GM18861 (cell line): ENCODE data around the gene GSDME.
"Not testable (repeated sequence)": the region's sequence is repeated elsewhere in the genome, so short reads cannot be mapped to it uniquely, and the experiment has no call there.

ENCODE experiments used
- ATAC-seq: cut with Tn5 transposase; IDR thresholded peaks from one replicate; pipeline ENCODE4 v1.9.1; 2021; ENCODE audit not compliant: unreplicated experiment

The GSDME gene

DNA sequence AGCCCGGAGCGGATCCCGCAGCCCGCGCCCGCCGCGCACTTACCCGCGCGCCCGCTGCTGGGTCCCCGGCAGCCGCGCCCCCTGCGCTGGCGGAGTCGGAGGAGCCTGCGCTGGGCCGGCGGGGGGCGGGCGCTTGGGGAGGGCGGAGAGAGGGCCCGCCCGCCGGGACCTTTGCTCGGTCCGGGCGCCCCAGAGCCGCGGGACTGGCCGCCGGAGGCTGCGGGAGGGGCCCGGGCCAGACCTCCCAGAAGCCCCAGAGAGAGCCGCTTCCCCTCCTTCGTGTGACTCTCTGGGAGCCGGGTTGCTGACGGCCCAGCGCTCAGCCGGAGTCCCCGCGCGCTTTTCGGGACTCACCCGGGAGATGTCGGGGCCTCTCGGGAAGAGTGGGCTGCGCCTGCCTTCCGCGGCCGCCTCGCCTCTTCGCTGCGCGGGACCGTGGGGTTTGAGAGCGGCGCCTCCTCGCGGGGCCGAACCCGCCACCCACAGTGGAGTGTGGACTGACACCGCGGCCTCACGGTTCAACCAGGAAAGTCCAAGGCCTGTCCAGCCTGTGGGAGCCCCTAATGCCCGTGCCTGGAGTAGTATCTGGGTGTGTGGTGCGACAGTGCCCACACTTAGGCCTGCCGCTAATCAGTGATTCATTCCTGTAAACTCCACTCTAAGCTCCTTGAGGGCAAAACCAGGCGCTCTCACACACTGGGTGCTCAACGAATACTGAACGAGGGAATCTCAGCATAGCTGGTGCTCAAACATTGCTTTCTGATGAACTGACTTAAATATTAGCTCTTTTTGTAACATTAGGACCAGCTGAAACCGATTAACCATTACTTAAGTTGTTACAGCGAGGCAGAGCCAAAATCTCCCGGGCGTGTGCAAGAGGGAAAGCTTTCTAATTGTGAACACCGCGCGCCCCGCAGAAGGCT lies at the start of gene GSDME:
Gene GSDME (minus strand): TSS at position 112 of the 923 bp plus-strand sequence. CDS start 7,690 bp downstream, outside the sequence.
- ATAC-seq = peak; percentile 42

DNA sequence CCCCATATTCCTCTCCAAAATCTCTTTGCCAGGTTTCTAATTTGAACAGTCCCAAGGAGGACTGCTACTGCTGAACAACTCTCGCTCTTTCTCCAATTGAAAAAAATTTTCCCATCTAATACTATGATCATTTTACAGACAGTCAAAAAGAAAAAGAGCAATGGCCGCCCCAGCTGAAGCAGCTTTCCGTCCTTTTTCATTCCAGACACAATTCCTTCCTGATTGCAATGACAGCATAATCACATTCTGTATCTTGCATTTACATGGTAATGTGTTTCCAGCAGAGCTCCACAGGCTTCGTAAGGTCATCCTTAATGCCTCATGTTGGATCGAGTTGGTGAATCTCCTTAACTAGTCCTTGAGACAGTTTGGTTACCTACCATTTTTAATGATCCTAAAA lies 45.0 kb upstream of the GSDME start:
- no peak for ATAC-seq

DNA sequence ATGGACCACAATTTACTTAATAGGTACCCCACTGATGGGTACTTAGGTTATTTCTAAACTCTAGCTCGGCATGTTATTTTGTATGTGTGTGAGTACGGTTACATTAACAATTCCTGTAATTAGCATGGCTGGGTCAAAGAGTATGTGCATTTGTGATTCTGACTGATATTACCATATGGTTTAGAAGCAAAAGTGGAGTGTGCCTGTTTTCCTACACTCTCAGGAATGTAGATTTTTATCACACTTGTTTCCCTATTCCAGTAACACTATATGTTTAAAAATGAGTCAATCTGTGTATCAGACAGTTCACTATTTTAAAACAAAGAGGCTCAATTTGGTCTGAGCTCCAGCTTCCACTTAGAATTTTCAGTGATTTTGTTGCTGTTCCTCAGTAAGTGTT lies 44.6 kb upstream of the GSDME start:
- ATAC-seq = no peak

DNA sequence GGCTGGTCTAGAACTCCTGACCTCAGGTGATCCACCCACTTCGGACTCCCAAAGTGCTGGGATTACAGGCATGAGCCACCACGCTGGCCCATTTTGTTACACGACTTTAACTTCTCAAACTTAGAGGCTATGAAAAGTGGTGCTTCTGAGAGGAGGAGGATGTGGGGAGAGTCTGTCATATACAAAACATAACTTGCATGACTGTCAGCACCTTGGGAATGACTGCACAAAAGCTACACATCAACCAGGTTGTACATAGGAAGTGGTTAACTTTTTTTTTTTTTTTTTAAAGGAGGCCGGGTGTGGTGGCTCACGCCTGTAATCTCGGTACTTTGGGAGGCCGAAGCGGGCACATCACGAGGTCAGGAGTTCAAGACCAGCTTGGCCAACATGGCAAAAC lies 43.4 kb upstream of the GSDME start:
- no peak for ATAC-seq

DNA sequence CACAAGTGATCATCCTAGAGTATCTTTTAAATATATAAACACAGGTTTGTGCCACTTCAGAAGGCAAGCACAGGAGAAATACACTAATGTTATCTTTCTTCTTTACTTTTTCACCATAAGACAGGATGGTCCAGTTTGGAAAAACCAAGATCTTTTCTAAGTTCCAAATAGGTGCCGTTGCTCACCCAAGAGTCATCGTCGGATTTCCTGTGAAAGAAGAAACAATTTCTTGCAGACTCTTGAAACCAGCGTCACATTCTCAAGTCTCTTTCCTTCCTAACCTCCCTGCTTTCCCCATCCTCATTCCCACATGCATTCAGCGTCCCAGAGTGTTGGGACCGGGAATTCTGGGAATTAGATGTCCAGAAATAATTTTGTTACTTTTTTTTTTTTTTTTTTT lies 42.8 kb upstream of the GSDME start:
- ATAC-seq = no peak

DNA sequence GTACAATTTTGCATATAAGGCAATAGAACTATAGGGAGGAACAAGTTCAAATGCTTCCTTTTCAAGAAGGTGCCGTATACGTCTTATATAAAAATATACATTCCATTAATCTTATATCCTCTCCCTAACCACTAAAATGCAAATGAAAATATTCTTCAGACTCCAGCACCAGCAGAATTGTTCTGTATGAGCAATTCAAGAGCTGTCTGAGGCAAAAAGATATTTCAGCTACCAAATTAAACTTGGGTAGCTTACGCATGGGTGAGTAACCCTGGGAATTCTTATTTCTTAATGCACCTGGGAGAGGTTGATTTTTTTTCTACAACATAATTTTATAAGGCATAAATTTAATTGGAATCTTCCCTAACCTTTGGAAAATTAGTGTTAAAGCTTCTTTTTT lies 42.2 kb upstream of the GSDME start:
- ATAC-seq = no peak

DNA sequence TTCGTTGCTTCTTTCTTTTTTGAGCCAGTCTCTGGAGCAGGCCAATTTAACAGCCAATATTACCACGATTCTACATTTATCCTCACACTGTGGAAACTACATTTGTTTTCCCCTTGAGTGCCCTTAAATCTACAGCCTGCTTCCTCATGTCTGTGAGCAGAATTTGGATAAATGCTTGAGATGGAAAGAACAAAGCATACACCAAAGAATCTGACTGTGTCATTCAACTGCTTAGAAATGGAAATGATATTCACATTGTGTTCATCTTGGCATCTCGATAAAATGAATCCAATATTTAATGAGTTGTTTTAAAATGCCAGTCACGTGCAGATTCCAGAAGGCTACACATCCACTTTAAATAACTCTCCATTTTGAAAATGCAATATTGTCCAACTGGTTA lies 41.0 kb upstream of the GSDME start:
- ATAC-seq = no peak

DNA sequence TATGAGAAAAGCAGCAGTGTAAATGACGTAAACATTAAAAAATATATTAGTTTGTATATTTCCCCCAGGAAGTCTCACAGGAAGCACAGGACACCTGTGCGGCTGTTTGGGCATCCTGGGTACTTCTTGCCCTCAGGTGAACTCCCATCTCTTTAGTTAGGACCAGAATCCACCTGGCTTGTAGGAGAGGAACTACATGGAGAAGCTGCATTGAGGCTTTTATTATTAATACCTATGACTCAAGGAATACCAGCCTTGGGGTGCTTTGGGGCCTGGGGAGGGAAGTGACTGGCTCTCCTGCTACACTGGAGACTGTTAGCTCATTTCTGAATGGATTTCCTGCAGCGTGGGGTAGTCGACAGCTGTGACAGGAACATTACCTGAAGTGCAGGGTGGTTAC lies 40.0 kb upstream of the GSDME start:
- ATAC-seq = no peak

DNA sequence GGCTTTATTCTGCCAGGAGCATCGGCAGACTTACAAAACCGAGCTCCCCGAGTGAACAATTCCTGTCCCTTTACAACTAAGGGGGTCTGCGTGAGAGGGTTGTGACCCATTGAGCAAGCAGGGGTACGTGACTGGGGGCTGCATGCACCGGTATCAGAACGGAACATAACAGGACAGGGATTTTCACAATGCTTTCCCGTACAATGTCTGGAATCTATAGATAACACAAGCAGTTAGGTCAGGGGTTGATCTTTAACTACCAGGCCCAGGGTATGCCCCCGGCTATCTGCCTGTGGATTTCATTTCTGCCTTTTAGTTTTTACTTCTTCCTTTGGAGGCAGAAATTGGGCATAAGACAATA lies 38.1 kb upstream of the GSDME start:
- no peak for ATAC-seq

DNA sequence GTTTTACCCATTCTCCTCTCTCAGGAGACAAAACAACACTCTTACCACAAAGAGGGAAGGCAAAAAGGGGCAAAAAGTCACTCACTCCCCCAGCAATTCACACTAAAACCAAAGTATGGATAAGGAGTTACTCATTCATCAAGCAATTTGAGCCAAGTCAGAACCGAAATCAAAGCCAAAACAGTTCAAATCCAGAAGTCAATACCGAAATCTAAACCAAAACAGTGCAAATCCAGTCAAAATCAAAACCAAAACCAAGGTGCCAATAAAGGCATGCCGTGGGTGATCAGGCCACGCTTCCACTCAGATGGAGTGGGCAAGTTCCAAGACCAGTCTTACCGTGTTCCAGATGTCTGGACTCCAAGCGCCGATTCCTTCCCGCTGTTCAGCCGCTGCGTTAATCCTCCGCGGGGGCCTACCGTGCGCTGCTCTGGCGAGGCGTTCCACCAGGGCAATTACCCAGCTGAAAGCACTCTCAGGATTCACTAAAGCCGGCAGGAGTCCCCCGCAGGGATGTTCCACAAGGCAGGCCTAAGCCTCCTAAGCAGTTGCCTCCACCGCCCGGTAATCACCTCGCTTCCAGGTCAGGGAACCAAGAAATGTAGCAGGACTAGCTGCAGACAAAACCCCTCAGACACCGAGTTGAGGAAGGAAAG lies 37.6 kb upstream of the GSDME start:
- not testable (repeated sequence) for ATAC-seq

DNA sequence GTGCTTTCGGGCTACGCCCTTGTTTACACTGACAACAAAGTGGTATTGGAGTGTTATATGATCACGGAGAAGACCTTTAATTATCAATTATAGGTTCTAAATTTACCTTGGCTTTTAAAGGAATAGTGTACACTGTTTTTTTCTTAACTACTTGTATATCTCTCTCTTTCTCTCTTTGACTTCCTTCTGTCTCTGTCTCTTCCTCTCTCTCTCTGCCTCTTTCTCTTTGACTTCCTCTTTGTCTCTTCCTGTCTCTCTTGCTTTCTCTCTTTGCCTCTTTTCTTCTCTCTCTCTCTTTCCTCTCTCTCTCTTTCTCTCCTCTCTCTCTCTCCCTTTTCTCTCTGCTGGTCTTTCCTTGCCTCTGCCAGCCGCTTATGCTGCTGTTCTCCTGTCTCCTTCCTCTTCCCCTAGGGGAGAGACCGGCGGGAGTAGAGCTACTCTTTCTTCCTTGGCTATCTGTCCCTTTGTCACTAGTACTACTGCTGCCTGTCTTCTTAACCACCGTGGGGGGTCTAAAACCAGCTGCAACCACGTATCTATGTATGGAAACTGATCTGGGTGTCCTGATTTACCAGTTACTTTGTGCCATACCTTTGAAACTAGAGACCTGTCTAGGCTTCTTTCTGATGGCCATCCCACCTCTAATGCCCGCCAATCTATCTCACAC lies 36.9 kb upstream of the GSDME start:
- ATAC-seq = no peak

DNA sequence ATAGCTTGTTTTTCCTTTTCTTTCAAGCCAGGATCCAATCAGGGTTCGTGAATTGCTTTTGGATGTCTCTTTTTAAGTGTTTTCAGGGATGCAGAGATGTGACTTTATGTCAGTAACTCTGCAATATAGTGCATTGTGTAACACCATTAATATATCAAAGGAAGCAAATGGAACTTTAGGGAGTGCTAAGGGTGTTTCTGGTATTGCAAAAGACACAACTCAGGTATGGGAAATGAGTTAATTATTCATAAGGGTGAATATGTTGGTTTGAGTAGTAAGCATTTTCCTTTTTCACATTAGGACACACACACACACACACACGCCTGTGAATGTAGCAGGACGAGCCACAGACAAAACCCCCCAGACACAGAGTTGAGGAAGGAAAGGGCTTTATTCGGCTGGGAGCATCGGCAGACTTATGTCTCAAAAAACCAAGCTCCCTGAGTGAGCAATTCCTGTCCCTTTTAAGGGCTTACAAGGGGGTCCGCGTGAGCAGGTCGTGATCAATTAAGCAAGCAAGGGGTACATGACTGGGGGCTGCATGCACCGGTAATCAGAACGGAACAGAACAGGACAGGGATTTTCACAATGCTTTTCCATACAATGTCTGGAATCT lies 31.8 kb upstream of the GSDME start:
- no peak for ATAC-seq

DNA sequence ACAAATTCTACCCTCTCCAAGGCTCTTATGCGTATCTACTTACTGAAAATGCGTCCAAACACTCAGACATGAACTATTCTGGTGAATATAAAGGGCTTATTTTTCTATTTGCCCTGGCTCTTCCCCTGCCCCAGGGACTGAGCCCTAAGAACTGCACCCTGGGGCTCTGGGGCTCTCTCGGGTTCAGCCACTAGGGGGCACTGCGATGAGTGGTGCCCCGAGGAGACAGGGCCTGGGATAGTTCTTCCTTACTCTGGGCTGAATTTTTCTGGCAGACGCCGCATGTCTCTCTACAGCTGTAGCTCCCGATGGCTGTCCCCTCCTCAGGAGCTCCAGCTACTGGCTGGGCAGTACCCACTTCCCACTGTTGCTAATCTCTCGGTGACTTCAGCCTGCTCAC lies 30.8 kb upstream of the GSDME start:
- no peak for ATAC-seq

DNA sequence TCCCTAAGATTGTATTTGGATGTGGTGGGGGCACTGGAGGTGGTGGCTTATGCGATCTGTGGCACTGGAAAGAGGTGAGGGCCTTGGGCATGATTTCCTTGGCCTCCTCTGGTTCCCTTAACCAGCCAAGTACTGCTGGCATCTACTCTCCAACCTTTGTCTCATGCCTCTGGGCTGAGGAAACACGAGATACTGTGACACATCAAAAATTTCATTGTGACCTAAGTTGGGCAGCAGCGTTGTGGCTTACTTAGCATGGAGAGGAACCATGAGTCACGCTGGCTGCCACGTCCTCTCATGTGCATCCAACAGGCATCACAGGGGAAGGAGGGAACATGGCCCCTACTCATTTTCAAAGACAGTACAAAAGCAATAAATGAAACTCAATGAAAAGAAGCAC lies 29.7 kb upstream of the GSDME start:
- no peak for ATAC-seq

DNA sequence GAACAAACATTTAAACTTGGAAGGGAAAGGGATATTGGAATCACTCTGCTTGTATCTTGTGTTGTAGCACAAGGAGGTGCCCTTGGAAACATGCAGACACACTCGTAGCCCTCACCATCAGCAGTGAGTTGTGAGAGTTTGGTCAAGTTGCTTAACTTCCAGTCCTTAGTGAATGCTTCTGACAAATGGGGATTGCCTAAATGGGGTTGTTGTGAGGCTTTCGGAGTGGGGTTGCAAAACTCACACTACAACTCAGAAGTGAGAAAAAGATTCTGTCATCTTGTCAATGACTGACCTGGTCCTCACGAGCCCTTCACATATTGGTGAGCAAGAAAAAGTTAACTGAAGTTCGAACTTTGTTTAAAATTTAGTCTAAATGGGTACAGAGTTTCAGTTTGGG lies 29.0 kb upstream of the GSDME start:
- no peak for ATAC-seq

DNA sequence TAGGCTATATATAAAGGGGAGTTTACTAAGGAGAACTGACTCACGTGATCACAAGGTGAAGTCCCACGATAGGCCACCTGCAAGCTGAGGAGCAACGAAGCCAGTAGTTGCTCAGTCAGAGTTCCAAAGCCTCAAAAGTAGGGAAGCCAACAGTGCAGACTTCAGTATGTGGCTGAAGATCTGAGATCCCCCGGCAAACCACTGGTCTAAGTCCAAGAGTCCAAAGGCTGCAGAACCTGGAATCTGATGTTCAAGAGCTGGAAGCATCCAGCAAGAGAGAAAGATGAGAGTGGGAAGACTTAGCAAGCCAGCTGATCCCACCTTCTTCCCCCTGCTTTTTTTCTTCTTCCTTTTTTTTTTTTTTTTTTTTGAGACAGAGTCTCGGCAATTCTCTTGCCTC lies 27.0 kb upstream of the GSDME start:
- ATAC-seq = no peak

DNA sequence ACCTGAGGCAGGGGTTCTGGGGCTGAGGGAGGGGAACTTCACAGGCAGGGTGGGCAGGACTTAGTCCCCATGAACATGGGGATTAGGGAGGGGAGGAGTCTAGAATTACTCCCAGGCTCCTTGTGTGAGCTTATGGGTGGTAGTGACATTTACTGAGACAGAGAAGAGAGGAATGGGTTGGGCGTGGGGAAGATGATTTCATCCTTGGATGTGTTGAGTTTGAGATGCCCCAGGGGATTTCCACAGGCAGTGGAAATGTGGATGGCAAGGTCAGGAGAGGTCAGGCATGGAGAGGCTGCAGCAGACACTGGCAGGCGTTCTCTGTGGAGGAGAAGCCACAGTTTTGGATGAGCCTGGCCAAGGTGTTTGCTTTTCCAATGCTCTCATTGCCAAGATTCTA lies 26.4 kb upstream of the GSDME start:
- ATAC-seq = no peak

DNA sequence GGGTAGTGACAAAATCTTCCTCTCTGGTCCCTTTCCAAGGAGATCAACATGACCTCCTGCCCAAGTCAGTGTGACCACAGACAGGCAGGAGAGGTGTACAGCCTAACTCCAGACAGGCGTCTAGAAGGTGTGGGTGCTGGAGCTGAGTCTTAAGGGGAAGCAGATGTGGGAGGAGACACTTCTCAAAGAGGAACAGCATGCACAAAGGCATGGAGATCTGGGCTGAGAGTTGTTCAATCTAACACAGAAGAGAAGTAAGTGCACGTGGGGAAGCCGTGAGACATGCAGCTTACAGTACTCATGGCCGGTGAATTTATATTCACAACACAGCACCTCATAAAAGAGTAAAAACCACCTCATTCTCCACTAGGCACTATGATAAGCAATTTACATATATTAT lies 23.8 kb upstream of the GSDME start:
- no peak for ATAC-seq

DNA sequence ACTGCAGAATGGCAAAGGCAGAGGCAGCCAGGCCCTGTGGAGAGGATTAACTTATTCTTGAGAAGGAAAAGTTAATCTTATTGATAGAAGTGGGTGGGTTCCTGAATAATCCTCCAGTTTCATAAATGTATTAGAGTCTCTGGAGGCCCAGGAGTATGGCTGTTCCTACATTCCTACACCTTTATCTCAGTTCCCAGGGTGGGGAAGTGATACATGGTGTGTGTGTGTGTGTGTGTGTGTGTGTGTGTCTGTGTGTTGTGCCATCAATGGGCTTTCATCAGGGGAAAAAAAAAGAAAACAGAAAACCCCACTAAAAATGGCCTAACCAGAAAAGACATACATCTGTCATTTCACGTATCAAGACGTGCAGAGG lies 22.0 kb upstream of the GSDME start:
- ATAC-seq = no peak

DNA sequence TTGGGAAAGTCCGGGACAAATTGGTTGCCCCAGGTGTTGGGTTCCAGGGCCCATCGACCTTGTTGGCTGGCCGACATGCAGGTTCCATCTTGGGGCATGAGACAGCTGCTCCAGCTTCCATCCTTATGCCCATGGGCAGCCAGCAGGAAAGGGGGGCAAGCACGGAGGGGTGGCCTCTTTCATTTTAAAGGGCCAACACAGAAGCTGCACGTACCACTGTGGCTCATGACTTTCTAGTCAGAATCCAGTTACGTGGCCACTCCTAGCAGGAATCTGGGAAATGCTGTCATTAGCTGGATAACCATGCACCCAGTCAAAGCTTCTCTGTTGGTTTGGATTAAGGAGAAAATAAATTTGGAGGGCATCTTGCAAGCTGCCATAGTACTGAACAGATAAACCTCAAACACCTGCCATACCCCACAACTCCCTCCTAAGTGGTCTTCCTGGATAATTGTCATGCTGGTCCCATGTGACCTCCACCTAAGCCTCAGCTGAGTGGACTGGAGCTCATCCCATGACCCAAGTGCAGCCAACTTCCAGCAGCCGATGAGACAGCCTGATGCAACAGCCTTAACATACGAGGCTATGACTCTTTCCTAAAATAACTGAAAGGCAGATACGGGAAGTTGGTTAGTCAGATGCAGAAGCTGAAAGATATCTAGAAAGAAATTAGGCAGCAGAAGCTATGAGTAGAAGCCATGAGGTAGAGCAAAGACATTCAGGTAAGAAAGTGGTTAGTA lies 21.4 kb upstream of the GSDME start:
- peak; percentile 61 for ATAC-seq

DNA sequence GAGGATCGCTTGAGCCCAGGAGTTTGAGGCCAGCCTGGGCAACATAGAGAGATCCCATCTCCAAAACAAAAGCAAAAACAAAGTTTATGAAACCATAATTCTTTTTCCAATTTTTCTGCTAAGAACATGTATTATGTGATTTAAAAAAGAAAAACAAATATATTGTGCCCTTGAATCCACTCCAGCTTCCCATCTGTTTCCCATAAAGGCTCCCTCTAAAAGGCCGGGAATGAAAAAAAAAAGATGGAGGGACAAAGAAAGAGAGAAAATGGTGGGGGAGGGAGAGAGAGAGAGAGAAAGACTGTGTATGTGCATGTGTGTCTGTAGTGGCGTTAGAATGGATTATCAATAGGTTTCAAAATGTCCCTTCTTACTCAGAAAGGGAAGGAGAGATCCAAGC lies 20.5 kb upstream of the GSDME start:
- ATAC-seq = no peak
